NK-92 treated with Interleukin-12 subunit alpha and Interleukin-12 subunit beta, amount 100 ng/mL, for 24 hours (cell line): ENCODE measurements around the gene PDCD2.
"Not testable (repeated sequence)": the region's sequence is repeated elsewhere in the genome, so short reads cannot be mapped to it uniquely, and the experiment has no call there.

ENCODE experiments used
- DNase-seq: peaks from one replicate; lab custom pipeline; 2025; lab: John Stamatoyannopoulos, UW

PDCD2 gene, protein sequence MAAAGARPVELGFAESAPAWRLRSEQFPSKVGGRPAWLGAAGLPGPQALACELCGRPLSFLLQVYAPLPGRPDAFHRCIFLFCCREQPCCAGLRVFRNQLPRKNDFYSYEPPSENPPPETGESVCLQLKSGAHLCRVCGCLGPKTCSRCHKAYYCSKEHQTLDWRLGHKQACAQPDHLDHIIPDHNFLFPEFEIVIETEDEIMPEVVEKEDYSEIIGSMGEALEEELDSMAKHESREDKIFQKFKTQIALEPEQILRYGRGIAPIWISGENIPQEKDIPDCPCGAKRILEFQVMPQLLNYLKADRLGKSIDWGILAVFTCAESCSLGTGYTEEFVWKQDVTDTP

GRCh38 chr6:170584181-170584953 lies at the start of gene PDCD2:
TSS of gene PDCD2 (minus strand) at chr6:170584637. CDS start at chr6:170584581, 56 bp downstream.
- peak; percentile 90 for DNase-seq

DNA sequence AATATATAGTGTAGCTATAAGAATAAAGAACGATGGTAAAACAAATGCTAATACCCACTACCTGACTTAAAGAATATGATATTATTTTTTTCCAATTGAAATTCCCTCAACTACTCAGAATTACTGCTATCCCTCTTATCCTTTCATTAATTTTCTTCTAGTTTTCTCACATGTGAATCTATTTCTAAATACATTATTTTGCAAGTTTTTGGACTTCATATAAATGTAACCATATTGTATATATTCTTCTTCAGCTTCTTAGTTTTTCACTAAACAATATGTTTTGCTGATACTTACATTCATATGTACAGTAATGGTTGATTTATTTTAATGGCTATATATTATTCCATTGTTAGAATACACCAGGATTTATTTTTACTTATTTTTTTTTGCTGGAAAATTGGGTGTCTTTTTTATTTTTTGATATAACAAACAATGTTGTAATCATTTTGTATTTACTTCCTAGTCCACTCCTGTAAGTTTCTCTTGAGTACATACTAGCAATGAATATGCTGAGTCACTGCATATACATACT lies 31.6 kb upstream of the PDCD2 start:
- not testable (repeated sequence) for DNase-seq

- not testable (repeated sequence) for DNase-seq
Measured at GRCh38 chr6:170612256-170612804, 27.9 kb upstream of the PDCD2 start.

DNA sequence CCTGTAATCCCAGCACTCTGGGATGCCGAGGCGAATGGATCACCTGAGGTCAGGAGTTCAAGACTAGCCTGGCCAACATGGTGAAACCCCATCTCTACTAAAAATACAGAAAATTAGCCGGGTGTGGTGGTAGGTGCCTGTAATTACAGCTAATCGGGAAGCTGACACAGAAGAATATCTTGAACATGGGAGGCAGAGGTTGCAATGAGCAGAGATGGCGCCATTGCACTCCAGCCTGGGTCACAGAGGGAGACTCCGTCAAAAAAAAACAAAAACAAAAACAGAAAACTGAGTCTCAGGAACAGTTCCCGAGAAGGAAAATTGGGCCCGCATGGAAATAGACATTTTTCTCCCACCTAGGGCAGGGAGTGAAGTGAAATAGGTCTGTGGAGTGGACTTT lies 24.8 kb upstream of the PDCD2 start:
- not testable (repeated sequence) for DNase-seq

DNA sequence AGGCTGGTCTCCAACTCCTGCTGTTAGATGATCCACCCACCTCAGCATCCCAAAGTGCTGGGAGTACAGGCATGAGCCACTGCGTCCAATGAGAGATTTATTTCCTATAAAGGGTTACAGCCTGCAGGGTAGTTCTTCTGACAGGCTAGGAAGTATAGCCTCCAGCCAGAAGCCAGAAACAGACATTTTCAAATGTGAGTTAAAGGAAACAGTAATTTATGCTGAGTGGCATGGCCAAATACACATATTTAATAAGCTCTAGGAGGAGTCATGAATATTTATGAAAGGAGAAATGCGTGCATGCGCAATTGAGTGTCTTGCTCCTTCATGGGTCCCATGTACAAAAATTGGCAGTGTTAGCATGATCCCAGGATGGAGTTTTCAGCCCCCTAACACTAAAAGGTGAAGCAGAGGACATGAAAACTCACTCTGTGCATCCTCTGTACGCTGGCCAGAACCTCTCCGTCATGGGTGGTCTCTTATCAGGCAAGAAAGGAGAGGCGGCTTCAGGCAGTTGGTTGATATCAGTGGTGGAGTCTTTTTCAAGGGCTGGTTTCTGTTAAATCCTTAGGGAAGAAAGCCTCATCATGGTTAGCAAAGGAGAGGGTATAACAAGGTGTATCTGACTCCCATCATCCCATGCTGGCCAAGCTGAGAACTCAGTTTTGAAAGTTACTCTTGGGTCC lies 21.3 kb upstream of the PDCD2 start:
- no peak for DNase-seq

DNA sequence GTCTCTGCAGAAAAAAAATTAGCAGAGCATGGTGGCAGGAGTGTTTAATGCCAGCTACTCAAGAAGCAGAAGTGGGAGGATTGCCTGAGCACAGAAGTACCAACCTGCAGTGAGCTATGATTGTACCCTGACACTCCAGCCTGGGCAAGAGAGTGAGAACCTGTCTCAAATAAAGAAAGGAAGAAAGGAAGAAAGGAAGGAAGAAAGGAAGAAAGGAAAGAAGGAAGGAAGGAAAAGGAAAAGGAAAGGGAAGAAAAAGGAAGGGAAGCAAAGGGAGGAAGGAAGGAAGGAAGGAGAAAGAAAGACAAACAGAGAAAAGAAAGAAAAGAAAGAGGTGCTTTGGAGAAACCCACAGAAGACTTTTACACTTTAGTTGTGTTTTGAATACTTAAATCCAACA lies 12.8 kb upstream of the PDCD2 start:
- no peak for DNase-seq

DNA sequence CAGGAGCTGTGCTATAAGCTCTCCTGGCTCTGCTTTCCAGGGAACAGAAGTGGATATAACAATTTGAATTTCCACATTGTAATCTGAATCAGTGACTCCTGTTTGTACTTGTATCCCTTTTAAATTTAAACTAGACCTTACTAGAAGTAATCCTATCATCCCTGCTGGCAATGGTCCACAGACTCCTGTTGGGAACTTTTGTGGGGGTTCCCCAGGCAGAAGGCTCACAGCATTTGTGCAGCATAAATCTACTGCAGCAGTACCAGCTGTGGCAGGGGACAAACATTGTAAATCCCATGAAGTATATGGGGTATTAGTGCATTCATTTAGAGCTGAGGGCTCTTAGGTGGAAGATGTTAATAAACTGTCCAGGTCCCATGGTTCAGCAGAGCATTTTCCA lies 12.0 kb upstream of the PDCD2 start:
- DNase-seq = no peak

DNA sequence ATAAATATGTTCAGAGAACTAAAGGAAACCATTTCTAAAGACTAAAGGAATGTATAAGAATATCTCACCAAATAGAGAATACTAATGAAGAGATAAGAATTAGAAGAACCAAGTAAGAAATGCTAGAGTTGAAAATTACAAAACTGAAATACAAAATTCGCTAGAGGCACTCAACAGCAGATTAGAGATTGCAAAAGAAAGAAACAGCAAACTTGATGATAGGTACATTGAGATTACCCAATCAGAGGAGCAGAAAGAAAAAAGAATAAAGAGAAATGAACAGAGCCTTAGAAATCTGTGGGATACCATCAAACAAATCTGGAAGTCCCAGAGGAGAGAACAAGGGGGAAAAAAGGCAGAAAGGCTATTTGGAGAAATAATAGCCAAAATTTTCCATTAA lies 6.3 kb upstream of the PDCD2 start:
- DNase-seq = no peak

- DNase-seq = no peak
Measured at GRCh38 chr6:170584954-170585498, 589 bp upstream of the PDCD2 start.

- no peak for DNase-seq
Measured at GRCh38 chr6:170583756-170584180, 669 bp downstream of the PDCD2 start.

DNA sequence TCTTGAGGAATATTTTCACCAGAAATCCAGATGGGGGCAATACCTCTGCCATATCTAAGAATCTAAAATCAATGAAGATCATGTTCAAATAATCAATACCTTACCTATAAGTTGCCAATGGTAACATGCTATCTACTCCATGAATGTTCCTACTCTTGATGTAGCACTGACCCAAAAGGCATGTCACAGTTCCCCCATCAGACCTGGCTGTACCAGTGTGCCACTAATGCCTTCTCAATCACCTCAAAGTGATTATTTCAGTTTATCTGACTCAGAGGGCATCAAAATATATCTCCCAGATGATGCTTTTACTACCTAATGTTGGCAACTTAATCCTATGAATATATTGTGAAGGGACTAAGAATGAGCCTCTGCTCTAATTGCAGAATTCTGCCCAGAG lies 5.5 kb downstream of the PDCD2 start:
- DNase-seq = no peak

- no peak for DNase-seq
Measured at GRCh38 chr6:170575250-170575649, 9.2 kb downstream of the PDCD2 start.

- DNase-seq = no peak
Measured at GRCh38 chr6:170572704-170573466, 11.6 kb downstream of the PDCD2 start.

- no peak for DNase-seq
Measured at GRCh38 chr6:170564936-170565530, 19.4 kb downstream of the PDCD2 start.

GRCh38 chr6:170561555-170561954 lies 22.9 kb downstream of the PDCD2 start:
- DNase-seq = no peak

DNA sequence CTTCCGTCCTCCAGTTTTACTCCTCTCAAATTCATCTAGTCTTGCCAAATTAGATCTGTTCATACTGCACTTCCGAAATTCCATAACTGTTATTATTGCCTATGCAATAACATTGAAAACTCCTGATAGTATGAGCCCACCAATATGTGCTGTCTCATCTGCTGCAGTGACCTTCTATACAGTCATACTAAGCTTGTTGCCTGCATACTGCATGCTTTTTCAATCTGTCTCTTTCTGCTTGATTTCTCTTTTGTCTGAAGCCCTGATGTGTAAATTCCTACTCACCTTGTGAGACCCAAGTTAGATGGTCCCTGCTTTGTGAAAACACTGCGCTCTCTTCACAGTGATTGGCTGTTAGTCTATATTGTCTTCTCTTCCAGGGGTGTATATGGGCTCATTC lies 29.1 kb downstream of the PDCD2 start:
- no peak for DNase-seq

DNA sequence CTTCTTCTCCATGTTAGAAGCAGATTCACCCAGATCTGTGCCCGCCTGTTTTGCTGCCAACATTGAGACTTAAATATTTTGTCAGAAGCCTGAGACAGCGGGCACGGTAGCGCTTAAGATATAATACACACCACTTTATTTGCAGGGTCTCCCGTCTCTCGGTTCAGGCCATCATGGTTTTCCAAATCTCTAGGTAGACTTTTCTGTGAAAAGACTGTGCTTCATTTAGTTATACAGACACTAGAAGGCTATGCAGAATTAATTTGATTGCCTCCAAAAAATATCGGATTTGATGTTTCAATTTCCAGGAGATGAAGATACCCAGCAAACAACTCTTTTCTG lies 29.7 kb downstream of the PDCD2 start:
- no peak for DNase-seq

DNA sequence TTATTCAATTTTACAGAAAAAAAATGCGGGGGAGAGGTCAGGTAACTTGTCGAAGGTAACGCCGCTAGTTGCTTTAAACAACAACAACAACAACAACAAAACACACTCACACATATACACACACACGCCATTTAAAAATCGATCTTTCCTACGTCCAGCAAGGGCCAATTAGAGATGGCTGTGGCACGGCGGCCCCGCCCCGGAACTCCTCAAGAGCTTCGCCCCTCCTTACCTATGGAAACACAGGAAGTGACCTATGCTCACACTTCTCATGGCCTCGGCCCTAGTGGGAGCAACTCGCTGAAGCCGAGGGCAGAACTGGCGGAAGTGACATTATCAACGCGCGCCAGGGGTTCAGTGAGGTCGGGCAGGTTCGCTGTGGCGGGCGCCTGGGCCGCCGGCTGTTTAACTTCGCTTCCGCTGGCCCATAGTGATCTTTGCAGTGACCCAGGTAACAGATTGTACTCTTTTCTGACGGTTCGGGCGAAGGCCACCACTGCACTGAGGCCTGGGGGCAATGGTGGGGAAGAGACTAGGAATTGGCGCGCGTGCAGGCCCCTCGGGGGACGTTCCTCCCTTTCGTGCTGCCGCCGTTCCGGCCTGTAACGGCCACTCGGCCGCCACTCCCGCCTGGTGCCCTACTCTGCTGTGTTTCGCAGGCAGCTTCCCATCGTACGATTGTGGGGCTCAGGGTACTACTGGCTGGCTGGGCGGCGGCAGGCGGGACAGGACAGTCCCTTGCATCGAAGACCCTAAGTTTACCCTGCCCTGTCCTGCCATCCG lies 30.2 kb downstream of the PDCD2 start, which contains the start of gene TBP:
Gene TBP (plus strand): TSS at position 357 of the 783 bp plus-strand sequence. CDS start 2,661 bp downstream, outside the sequence.
- peak; percentile 95 for DNase-seq

DNA sequence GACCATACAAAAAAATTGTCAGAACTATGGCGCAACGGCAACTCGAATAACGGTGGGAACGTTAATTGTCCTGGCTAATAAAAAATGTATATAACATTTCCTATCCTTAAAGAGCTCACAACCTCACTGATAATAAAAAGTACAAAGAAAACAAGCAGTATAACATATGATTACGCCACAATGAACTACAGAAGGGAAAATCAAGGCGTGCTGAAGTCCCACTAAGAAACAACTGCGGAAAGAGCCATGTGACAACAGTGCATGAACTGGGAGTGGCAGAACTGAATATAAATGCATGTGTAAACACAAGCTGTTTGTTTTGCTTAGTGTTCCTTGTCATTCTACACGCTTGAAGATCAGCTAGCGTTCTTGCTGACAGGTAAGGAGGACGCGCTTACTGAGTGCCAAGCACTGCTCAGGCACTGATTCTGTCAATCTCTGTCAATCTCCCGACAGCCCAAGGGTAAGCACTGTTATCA lies 30.9 kb downstream of the PDCD2 start:
- DNase-seq = no peak
